ENCODE results near the gene TMCO4. TPM values are rescaled to one million over a fixed set of nuclear protein-coding genes. Genes with fewer than 3 reads are reported as not detected.

The TMCO4 gene
- total RNA-seq, 1 donor: 11.1 TPM

DNA sequence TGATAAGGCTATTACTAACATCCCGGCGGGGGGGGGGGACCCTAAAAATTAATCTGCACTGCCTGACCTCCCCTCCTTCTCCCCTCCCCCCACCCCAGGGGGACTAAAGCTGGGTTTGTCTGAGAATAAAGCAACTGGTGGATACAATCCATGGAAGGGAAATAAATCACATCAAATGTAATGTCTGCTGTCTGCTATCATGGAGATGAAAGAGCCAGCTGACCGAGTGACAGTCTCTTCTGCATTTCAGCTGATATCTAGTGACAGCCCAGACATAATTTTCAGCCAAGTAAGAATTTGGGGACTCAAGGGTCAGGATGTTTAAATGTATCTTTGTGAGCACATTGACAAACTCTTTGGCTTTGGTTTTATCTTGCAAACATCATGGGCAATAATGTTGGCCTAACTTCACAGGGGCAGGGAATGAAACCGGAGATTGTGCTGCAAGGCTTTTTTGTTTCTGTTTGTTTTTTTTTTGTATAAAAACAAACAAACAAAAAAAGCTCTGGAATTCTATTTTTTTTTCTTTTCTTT is 90.4 kb downstream of the TMCO4 start:
- H3K9me3 ChIP-seq (ENCODE audit: low read depth, low read length): no peaks in the 10 kb centered on the region
- no peaks in the 10 kb centered on the region for H3K27me3 ChIP-seq (ENCODE audit: insufficient read depth, low read length)
- H3K4me1 ChIP-seq (ENCODE audit: insufficient read depth, low read length): no peaks in the 10 kb centered on the region
- no peak overlapping the region for H3K4me3 ChIP-seq (ENCODE audit: low read length)

DNA sequence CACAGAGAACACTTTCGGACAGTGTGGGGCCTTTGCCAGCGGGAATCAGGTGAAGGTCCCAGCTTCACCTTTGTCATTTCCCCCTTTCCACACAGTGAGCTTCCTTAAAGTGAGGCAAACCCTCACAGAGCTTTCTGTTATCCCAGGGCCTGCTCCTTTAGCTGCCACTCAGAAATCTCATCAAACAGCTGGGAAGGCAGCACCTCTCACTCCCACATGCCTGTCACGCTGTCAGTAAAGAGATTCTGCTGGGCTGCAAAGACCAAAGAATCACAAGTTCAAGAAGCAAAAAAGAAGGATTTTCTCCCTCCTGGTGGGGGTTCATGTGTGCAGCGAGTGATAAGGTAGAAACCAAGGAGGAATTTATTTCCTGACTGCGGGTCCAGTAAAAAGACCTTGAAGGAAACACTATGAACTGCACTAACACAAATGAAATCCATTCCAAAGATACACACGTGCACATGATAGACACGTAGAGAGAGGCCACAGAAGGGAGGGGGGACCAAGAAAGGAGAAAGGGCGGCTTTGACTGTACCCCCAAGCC is 91.1 kb downstream of the TMCO4 start:
- no peaks in the 10 kb centered on the region for H3K4me1 ChIP-seq (ENCODE audit: insufficient read depth, low read length)
- H3K9me3 ChIP-seq (ENCODE audit: low read depth, low read length): no peaks in the 10 kb centered on the region
- H3K4me3 ChIP-seq (ENCODE audit: low read length): no peak overlapping the region
- no peaks in the 10 kb centered on the region for H3K27me3 ChIP-seq (ENCODE audit: insufficient read depth, low read length)

DNA sequence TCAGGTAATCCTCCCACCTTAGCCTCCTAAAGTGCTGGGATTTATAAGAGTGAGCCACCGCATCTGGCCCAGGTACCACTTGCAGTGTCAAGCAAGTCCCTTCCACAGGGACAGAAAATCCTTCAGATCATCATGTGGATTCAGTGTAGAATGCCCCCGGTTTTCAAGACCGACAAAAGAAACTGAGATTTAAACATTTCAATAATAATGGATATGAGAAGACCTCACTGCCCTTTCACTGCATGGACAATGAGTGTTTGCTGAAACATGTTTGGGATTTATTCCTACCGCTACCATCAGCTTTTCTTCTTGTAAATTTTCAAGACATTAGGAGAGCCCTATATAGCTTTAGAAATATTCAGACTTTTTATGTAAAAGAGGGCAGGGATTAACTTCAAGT is 93.6 kb downstream of the TMCO4 start:
- Histone ChIP-seq H3K27me3 (ENCODE audit: insufficient read depth, low read length) (no peaks in the 10 kb centered on the region), H3K9me3 (ENCODE audit: low read depth, low read length) (no peaks in the 10 kb centered on the region), H3K4me3 (ENCODE audit: low read length) (no peak overlapping the region)

DNA sequence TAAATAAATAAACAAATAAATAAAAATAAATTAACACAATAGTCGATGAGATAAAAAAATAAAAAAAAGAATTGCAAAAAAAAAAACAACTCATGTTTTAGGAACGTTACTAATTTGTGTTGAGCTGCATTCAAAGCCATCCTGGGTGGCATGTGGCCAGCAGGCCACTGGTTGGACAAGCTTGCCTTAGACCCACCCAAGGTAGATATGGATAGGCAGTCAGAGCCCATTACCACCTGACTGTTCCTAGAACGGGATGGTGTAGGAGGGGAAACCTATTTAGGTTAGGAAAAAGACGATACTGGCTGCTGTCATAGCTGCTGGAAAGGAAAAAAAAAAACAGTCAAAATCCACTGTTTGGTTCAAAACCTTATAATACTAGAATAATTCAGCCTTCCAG is 94.3 kb downstream of the TMCO4 start:
- H3K9me3 ChIP-seq (ENCODE audit: low read depth, low read length): no peaks in the 10 kb centered on the region
- no peak overlapping the region for H3K4me3 ChIP-seq (ENCODE audit: low read length)
- no peaks in the 10 kb centered on the region for H3K4me1 ChIP-seq (ENCODE audit: insufficient read depth, low read length)
- H3K27me3 ChIP-seq (ENCODE audit: insufficient read depth, low read length): no peaks in the 10 kb centered on the region

More for the DNA sequence above, 93.6 kb downstream of the TMCO4 start:
- H3K4me1 ChIP-seq (ENCODE audit: insufficient read depth, low read length): no peaks in the 10 kb centered on the region

DNA sequence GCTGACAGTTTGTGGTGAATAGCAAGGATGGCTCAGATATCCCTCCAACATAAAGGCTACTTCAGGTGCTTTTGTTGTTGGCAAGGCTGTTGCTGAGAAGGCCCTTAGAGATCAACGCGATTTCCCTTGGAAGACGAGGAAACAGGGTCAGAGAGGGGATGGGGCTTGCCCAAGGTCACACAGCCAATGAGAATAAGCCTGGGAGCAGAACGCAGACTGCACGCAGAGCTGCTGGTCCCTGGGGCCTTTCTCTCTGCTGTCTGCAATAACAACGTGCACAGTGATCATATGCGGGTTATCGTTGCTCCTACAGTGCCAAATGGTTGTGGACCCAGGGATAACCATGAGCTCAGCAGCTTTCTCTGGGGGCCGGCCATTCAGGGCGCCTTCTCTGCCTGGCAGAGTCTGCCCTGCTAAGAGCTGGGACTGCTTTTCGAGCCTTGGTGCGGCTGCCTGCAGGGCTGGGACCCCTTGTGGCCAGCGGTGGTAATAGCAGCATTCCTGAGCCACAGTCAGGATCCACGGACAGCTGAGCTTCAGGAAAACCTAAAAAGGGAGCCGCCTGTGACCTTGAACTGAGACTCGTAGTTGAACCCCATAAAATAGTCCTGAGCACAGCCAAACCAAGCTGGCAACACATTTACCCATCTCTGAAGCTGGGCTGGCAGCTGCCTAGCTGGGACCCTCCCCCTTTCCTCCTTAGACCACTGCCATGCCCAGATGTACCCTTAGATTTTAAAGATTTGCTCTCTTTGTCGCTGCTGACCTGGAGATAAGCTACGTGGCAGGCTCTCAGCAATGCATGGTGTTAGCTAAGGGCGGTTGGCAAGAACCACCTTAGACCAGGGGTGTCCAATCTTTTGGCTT is 95.2 kb downstream of the TMCO4 start:
- Histone ChIP-seq H3K9me3 (ENCODE audit: low read depth, low read length) (no peaks in the 10 kb centered on the region), H3K4me3 (ENCODE audit: low read length) (no peak overlapping the region), H3K4me1 (ENCODE audit: insufficient read depth, low read length) (no peaks in the 10 kb centered on the region), H3K27me3 (ENCODE audit: insufficient read depth, low read length) (no peaks in the 10 kb centered on the region)

DNA sequence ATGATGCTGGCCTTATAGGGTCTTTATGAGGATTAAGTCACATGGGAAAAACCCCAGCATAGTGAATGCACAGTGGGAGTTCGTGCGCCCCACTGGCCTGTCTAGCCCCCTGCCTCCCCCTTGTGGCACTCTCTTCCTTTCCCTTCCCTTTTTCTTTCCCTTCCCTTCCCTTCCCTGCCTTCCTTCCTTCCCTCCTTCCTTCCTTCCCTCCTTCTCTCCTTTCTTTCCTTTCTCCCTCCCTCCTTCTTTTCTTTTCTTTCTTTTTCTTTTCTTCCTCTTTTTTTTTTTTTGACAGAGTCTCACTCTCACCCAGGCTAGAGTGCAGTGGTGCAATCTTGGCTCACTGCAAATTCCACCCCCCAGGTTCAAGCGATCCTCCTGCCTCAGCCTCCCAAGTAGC is 96.4 kb downstream of the TMCO4 start:
- Histone ChIP-seq H3K27me3 (ENCODE audit: insufficient read depth, low read length) (no peaks in the 10 kb centered on the region), H3K4me3 (ENCODE audit: low read length) (no peak overlapping the region), H3K9me3 (ENCODE audit: low read depth, low read length) (no peaks in the 10 kb centered on the region), H3K4me1 (ENCODE audit: insufficient read depth, low read length) (no peaks in the 10 kb centered on the region)

DNA sequence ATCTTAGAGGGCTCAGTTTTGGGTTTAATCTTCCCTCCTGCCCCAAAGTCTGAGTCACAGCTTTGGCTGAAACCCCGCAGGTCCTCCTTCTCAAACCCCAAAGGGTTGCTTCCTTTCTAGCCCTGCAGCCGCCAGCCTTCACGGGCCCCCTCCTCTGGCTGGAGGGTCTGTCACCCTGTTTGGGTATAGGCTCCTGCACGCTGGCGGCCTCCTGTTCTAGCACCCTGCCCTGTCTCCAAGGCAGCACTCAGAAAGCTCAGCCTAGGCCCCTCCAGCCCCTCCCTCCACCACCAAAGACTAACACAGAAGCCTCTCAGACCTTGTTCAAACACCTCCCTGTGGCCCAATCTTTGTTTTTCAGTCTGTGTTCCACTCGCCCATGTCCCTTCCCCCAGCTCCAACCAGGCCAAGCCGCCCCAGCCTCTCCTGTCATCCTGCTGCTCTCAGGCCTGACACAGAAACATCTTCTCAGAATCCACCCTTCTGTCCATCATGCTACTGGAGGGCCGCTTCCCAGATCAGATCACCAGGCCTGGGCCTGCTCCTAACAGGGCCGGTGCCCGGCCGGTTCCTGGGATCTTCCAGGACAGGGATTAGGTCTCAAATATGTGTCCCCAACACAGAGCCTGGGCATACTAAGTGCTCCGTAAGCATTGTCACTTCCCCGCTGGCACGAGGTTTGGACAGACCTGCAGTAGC is 99.5 kb downstream of the TMCO4 start:
- no peaks in the 10 kb centered on the region for H3K4me1 ChIP-seq (ENCODE audit: insufficient read depth, low read length)
- H3K4me3 ChIP-seq (ENCODE audit: low read length): no peak overlapping the region
- H3K9me3 ChIP-seq (ENCODE audit: low read depth, low read length): no peaks in the 10 kb centered on the region
- no peaks in the 10 kb centered on the region for H3K27me3 ChIP-seq (ENCODE audit: insufficient read depth, low read length)

DNA sequence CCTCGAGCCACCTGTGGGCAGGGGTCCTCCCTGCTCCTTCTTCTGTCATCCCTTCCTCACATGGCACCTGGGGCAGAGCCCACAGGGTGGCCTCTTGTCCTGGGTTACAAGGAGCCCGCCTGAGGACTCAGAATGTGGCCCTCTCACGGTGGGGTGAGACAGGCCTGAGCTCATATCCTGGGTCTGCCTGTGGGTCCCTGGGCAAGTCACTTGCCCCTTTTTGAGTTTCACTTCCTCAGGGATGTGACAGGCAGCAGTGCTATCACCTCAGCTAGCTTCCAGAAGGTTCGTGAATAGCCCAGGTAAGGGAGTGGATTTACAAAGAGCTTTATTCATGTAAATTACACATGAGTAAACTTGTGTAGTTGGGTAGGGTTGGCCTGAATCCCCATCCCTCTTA is 101.5 kb downstream of the TMCO4 start:
- Histone ChIP-seq H3K27me3 (ENCODE audit: insufficient read depth, low read length) (no peaks in the 10 kb centered on the region), H3K4me1 (ENCODE audit: insufficient read depth, low read length) (no peaks in the 10 kb centered on the region), H3K4me3 (ENCODE audit: low read length) (no peak overlapping the region), H3K9me3 (ENCODE audit: low read depth, low read length) (no peaks in the 10 kb centered on the region)

DNA sequence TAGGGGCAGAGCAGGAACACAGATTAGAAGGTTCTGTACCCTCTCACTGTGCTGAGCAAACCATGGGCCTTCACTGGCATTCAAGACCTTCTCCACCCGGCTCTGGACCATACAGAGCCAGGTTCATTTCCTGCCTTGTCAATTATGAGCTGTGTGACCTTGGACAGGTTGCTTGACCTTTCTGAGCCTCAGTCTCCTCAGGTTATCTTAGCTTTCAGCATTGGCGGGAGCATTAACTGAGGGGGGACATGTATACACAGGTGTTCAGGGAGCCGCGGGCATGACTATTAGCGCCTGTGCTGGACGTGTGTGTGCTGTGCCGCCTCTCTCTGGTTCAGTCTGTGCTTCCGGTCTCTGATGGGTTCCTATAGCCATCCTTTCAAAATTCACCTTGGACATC is 102.9 kb downstream of the TMCO4 start:
- Histone ChIP-seq H3K27me3 (ENCODE audit: insufficient read depth, low read length) (no peaks in the 10 kb centered on the region), H3K9me3 (ENCODE audit: low read depth, low read length) (no peaks in the 10 kb centered on the region), H3K4me1 (ENCODE audit: insufficient read depth, low read length) (no peaks in the 10 kb centered on the region), H3K4me3 (ENCODE audit: low read length) (no peak overlapping the region)

DNA sequence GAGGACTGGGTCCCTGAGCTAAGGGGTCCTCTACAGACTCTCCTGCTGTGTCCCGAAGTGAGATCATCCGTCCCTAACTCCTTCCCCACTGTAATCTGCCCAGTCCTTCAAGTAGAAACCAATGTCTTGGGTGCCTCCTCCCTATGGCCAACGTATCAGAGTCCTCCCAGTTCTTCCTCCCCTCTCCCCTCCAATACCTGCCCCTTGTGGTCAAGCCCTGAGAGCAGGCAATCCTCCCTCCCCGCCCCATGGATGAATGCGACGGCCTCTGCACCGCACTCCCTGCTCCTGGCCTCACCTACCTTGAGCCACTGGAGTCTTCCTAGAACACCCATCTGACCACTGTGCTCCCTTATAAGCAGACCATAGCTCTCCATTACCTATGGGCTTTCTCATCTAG is 103.9 kb downstream of the TMCO4 start:
- Histone ChIP-seq H3K4me3 (ENCODE audit: low read length) (no peak overlapping the region), H3K4me1 (ENCODE audit: insufficient read depth, low read length) (no peaks in the 10 kb centered on the region), H3K9me3 (ENCODE audit: low read depth, low read length) (no peaks in the 10 kb centered on the region), H3K27me3 (ENCODE audit: insufficient read depth, low read length) (no peaks in the 10 kb centered on the region)

DNA sequence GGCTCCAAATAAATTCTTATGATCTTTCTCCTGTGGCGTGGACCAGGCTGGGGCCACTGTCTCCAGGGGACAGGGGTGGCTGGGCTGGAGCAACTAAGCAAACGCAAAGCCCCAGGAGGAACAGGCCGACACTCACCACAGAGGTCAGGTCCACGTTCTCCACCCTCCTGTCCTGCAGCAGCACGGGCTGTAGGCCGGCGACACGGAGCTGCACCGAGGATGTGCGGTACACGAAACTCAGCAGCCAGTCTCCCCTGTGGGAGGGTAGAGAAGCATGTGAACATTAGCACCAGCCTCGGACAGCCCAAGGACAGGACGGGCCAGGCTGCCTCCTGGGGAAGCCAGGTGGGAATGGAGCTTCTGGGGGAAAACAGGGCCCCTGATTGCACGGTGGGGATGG is 105.4 kb downstream of the TMCO4 start:
- Histone ChIP-seq H3K27me3 (ENCODE audit: insufficient read depth, low read length) (no peaks in the 10 kb centered on the region), H3K4me1 (ENCODE audit: insufficient read depth, low read length) (peaks cover 4% of the 10 kb centered on the region), H3K4me3 (ENCODE audit: low read length) (no peak overlapping the region), H3K9me3 (ENCODE audit: low read depth, low read length) (no peaks in the 10 kb centered on the region)

DNA sequence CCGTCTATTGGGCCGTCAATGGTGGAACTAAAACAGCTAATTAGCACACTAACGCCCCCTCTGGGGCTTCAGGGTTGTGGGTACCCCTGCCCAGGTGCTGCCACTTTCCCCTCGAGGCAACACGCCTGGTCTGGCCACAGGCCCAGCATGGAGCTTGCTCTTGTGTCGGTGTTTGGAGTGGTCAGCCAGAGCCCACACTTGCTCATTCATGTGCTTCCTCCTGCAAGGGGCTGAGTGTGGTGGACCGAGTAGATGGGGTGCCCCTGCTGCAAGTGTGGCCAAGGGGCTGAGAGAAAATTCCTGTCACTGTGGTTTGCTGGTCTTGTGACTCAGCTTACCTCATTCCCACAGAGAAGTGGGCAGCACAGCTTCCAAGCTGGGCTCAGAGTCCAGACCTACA is 109.4 kb downstream of the TMCO4 start:
- H3K4me1 ChIP-seq (ENCODE audit: insufficient read depth, low read length): peaks cover 20% of the 10 kb centered on the region
- H3K27me3 ChIP-seq (ENCODE audit: insufficient read depth, low read length): no peaks in the 10 kb centered on the region
- H3K4me3 ChIP-seq (ENCODE audit: low read length): no peak overlapping the region
- no peaks in the 10 kb centered on the region for H3K9me3 ChIP-seq (ENCODE audit: low read depth, low read length)

DNA sequence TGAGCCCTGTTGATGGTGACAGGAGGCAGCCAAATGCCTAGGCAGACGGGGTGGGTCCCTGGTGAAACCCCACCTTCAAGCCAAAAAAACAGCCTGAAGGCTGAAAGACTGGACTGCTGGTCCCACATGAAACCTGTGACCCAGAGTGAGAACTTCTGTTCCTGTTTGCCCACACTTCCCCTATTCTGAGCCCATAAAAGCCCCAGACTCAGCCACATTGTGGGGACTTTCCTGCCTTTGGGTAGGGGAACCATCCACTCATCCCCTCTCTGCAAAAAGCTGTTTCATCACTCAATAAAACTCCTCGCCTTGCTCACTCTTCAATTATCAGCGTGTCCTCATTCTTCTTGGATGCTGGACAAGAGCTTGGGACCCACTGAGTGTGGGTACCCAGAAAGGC is 109.9 kb downstream of the TMCO4 start:
- H3K4me3 ChIP-seq (ENCODE audit: low read length): no peak overlapping the region

DNA sequence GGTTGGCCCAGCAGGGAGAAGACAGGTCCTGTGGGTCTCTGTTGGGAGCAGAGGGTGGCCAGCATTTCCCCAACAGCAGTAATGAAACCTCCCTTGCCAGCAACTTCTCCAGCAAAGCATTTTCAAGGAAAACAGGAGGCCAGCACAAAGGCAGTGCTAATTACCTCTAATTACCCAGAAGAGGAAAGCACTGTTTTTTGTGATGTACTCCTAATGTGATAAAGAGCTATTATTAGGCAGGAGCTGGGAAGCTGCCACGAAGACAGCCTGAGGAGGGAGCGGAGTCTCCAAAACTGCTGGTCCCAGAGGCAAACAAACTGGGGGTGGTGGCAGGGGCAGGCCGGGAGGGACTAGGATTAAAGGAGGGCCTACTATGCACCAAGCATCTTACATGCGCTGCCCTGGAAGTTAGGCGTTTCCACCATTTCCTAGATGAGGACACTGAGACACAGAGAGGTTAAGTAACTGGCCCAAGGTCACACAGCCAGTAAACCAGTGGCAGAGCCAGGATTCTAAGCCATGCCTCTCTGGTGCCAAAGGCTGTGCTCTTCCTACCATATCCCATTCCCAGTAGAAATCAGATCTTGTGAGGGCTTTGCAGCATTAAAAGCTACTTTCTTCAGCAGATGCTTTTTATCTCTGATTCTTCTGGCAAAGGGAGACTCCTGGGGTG is 110.5 kb downstream of the TMCO4 start:
- Histone ChIP-seq H3K27me3 (ENCODE audit: insufficient read depth, low read length) (no peaks in the 10 kb centered on the region), H3K4me1 (ENCODE audit: insufficient read depth, low read length) (peaks cover 20% of the 10 kb centered on the region), H3K9me3 (ENCODE audit: low read depth, low read length) (no peaks in the 10 kb centered on the region), H3K4me3 (ENCODE audit: low read length) (no peak overlapping the region)

More for the DNA sequence above, 109.9 kb downstream of the TMCO4 start:
- Histone ChIP-seq H3K4me1 (ENCODE audit: insufficient read depth, low read length) (peaks cover 20% of the 10 kb centered on the region), H3K27me3 (ENCODE audit: insufficient read depth, low read length) (no peaks in the 10 kb centered on the region), H3K9me3 (ENCODE audit: low read depth, low read length) (no peaks in the 10 kb centered on the region)

All from mononuclear cell (primary cell).